ENCODE measurements around the gene LOC128125822.
"Not testable (repeated sequence)": the region's sequence is repeated elsewhere in the genome, so short reads cannot be mapped to it uniquely, and the experiment has no call there.

The LOC128125822 gene

DNA sequence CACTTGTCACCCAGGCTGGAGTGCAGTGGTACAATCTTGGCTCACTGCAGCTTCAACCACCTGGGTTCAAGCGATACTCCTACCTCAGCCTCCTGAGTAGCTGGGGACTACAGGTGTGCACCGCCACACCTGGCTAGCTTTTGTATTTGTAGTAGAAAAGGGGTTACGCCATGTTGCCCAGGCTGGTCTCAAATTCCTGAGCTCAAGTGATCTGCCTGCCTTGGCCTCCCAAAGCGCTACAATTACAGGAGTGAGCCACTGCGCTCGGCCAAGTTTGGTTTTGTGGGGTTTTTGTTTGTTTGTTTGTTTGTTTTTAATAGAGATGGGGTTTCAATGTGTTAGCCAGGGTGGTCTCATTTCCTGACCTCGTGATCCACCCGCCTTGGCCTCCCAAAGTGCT lies 12.3 kb downstream of the LOC128125822 start:
- no peak for DNase-seq

DNA sequence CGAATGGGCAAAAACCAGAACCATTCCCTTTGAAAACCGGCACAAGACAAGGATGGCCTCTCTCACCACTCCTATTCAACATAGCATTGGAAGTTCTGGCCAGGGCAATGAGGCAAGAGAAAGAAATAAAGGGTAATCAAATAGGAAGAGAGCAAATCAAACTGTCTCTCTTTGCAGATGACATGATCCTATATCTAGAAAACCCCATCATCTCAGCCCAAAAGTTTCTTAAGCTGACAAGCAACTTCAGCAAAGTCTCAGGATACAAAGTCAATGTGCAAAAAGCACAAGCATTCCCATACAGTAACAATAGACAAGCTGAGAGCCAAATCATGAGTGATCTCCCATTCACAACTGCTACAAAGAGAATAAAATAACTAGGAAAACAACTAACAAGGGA lies 13.4 kb downstream of the LOC128125822 start:
- not testable (repeated sequence) for DNase-seq

GRCh38 chr6:63589952-63590411 lies 17.7 kb downstream of the LOC128125822 start:
- DNase-seq: no peak

DNA sequence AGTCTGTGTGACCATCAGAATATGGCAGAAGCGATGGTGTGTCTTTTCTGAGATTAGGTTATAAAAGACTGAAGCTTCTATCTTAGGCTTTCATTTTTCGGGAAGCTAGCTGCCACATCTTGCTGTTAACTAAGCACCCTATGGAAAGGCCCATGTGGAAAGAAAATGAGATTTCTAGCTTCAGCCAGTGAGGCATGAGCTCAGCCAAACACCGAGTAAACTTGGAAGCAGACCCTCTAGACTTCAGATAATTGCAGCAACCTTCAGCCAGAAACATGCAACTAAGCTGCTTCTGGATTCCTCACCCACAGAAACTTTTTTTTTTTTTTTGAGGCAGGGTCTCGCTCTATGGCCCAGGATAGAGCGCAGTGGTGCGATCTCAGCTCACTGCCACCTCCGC lies 20.6 kb downstream of the LOC128125822 start:
- no peak for DNase-seq

- peak; percentile 50 for DNase-seq
Measured at GRCh38 chr6:63597141-63598048, 25.1 kb downstream of the LOC128125822 start.

GRCh38 chr6:63598049-63599036 lies 26.1 kb downstream of the LOC128125822 start:
- peak; percentile 52 for DNase-seq

DNA sequence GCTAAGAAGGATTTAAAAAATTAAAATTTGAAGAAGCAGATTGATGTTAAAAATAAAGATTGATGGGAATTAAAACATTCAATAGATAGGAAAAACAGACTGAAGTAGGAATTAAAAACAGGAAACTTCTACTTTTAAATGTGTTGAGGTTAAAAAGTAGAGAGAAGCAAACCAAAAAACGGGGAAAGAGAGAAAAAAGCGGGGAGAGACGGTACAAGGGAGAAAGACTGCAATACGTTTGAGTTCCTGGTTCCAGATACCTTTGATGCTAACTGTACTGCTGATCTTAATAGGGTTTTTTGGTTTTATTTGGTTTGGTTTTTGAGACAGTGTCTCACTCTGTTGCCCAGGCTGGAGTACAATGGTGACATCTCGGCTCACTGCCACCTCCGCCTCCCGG lies 27.0 kb downstream of the LOC128125822 start:
- DNase-seq: no peak

DNA sequence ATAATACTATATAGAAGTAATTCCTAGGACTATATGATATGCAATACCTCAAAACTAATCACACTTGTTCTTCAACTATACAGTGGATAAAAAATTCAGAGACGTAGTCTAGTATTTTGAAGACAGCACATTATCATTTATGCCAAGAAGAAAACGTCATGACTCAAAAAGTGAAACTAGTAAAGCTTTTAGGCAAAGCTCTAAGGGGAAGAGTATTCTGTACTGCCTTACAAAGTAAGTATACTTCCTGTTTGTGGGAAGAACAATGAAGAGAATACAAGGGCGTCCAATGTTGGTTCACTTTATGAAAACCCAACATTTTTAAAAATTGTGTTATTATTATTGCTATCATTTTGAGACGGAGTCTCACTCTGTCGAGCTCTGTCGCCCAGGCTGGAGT lies 27.9 kb downstream of the LOC128125822 start:
- DNase-seq: no peak

GRCh38 chr6:63609231-63609630 lies 37.0 kb downstream of the LOC128125822 start:
- DNase-seq: no peak

DNA sequence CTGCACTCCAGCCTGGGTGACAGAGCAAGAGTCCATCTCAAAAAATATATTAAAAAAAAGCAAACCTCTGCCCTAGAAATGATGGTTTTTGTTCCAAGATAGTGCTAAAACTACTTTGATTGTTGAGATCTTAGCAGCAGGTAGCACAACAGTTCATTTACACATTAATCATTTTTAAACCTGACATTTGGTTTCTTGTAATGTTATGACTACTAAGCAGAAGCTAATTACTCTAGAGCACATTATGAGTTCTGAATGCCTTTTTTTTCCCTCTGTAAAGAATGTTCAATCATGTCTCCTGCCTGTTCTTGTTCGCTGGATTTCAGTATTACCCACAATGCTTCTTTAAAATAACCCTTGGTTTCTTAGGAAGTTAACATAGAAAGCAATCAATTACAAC lies 38.7 kb downstream of the LOC128125822 start:
- DNase-seq: no peak

DNA sequence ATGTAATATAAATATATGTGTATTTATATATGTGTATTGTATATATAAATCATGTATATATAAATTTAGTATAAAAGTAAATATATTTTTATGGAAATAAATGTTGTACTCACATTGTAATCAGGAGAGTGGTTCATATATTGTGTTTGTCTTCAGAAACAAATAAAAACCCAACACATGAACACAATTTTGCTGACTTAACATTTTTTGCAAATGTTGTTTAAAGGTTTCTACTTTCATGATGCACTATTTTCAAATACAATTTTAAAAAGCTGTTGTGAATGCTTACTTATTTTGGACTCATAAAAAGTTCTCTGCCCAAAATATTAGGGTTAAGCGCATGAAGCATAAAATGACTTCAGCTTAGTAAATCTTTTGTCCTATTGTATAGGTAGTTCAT lies 39.3 kb downstream of the LOC128125822 start:
- DNase-seq: no peak

DNA sequence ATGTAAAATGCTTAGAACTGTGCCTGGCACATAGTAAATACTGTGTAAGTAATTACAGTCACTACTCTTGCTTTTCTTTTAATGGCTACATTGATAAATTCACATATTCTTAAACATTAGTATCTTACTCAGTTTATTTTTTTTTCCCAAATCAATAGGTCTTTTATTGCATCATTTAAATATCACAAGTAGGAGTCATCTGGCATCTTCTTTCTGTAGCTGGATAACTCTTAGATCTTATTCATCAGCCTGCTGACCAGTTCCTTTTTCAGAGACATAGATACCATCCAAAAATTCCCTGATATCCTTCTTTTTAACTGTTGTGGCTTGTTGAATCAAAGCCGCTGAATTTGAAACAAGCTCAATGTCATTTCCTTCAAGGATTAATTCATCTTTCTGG lies 43.3 kb downstream of the LOC128125822 start:
- no peak for DNase-seq

Data from fibroblast of upper back skin (primary cell).